K562 (cell line): ENCODE measurements around the gene OVOL2. TPM values are rescaled to one million over a fixed set of nuclear protein-coding genes. Genes with fewer than 3 reads are reported as not detected.

Source experiments
- ATAC-seq: fragments of 200-7000 bp; cut with Tn5 transposase; 3 replicates; pipeline ENCODE4 v1.9.1; 2020; ENCODE audit warnings: moderate library complexity
- BruUV-seq: library from RNA; stranded (reverse); fragments of 400-500 nt; replicated peaks from 2 replicates; lab custom pipeline; 2021; lab: Mats Ljungman, UMichigan
- CTCF ChIA-PET: fragments of 300-600 bp; formaldehyde crosslinking; extraction: SDS; loops from one replicate; lab custom pipeline; 2021; ENCODE audit warnings: low intra/inter-chr PET ratio; lab: Yijun Ruan, JAX
- POLR2A ChIA-PET: fragments of 300-600, 350-650 bp; sonication (Branson Sonifier 250); formaldehyde crosslinking; extraction: SDS; loops from one replicate; lab custom pipeline; 2021; ENCODE audit warnings: antibody characterized with exemption, inconsistent platforms; lab: Yijun Ruan, JAX
- DNase-seq, 4 experiments: peaks; one replicate each; pipeline versions ENCODE4 v3.0.0 to v3.0.0-alpha.2; 2011 to 2018; ENCODE audit warnings: low spot score in 3 of 4, mixed read lengths in 3 of 4; ENCODE audit errors: extremely low read depth in 1 of 4
- FAIRE-seq: peaks from 2 replicates; lab custom pipeline; 2011; peaks lifted over from hg19 to GRCh38; lab: Jason Lieb, UNC
- H2AFZ ChIP-seq: 2 replicates; pipeline ENCODE4 v1.6.0; 2011; ENCODE audit warnings: low read depth, low read length, control low read depth, inconsistent platforms
- H3K27ac ChIP-seq: fragments of 200-600 bp; 3 replicates; pipeline ENCODE4 v1.8.0; 2011; ENCODE audit warnings: low read depth, mild to moderate bottlenecking, control low read depth, inconsistent platforms, low read length, moderate library complexity, mixed read lengths; ENCODE audit errors: extremely low read depth
- H3K27me3 ChIP-seq, 2 experiments: fragments of 300-600 bp in 1 of 2; 2 replicates in 1 of 2; 3 replicates in 1 of 2; pipeline versions ENCODE4 v1.6.0 to v1.8.0; 2011; ENCODE audit warnings: inconsistent platforms in 2 of 2, low read length in 2 of 2, mild to moderate bottlenecking in 1 of 2, mixed read lengths in 1 of 2, moderate library complexity in 1 of 2; ENCODE audit not compliant: control insufficient read depth in 2 of 2, insufficient read depth in 2 of 2
- H3K36me3 ChIP-seq: fragments of 300-600 bp; 3 replicates; pipeline ENCODE4 v1.8.0; 2011; ENCODE audit warnings: mild to moderate bottlenecking, low read length, inconsistent platforms; ENCODE audit not compliant: control insufficient read depth, insufficient read depth
- H3K4me1 ChIP-seq, 2 experiments: fragments of 200-600 bp in 1 of 2; replicated peaks in 1 of 2; 2 replicates in 1 of 2; 3 replicates in 1 of 2; pipeline versions ENCODE4 v1.5.1 to v1.8.0; 2011; ENCODE audit warnings: inconsistent platforms in 2 of 2, low read length in 2 of 2, mild to moderate bottlenecking in 1 of 2, mixed read lengths in 1 of 2, moderate library complexity in 1 of 2; ENCODE audit not compliant: control insufficient read depth in 2 of 2, insufficient read depth in 2 of 2
- H3K4me2 ChIP-seq: 2 replicates; pipeline ENCODE4 v1.6.1; 2011; ENCODE audit warnings: low read length, control low read depth, inconsistent platforms, mixed read lengths; ENCODE audit not compliant: insufficient read depth
- H3K4me3 ChIP-seq: fragments of 200-600 bp; sonication (generic), shearing (Covaris generic); 2 replicates; pipeline ENCODE4 v1.5.1; 2016; ENCODE audit warnings: control low read depth, inconsistent platforms
- H3K79me2 ChIP-seq: fragments of 200-600 bp; 3 replicates; pipeline ENCODE4 v1.8.0; 2011; ENCODE audit warnings: low read length, inconsistent platforms; ENCODE audit not compliant: control insufficient read depth, insufficient read depth
- H3K9ac ChIP-seq, 2 experiments: 2 replicates each; pipeline versions ENCODE4 v1.6.0 to v1.6.1; 2011; ENCODE audit warnings: low read depth in 2 of 2, low read length in 2 of 2, control low read depth in 1 of 2, inconsistent platforms in 1 of 2, mild to moderate bottlenecking in 1 of 2, mixed read lengths in 1 of 2; ENCODE audit not compliant: insufficient read depth in 1 of 2
- H3K9me1 ChIP-seq: one replicate; pipeline ENCODE4 v1.6.0; 2011; ENCODE audit warnings: inconsistent platforms, mild to moderate bottlenecking, low read length, moderate library complexity; ENCODE audit not compliant: control insufficient read depth, insufficient read depth
- H3K9me3 ChIP-seq: replicated peaks from 2 replicates; pipeline ENCODE4 v1.5.1; 2011; ENCODE audit warnings: low read depth, low read length, inconsistent platforms; ENCODE audit not compliant: control insufficient read depth, insufficient read depth
- H4K20me1 ChIP-seq: replicated peaks from 2 replicates; pipeline ENCODE4 v1.6.1; 2011; ENCODE audit warnings: low read length, inconsistent platforms, mixed read lengths; ENCODE audit not compliant: control insufficient read depth, insufficient read depth
- CREB5 ChIP-seq: fragments of 250-450 bp; sonication (Bioruptor Pico); IDR thresholded peaks from 2 replicates; pipeline ENCODE4 v1.5.0; 2020; ENCODE audit warnings: mild to moderate bottlenecking
- ELK1 ChIP-seq: sonication (generic); formaldehyde crosslinking; IDR thresholded peaks from 2 replicates; pipeline ENCODE4 v1.8.1; 2022; ENCODE audit warnings: missing genetic modification reagents
- KLF16 ChIP-seq: IDR thresholded peaks from 2 replicates; pipeline ENCODE4 v1.6.1; 2016; ENCODE audit warnings: antibody characterized with exemption
- KLF6 ChIP-seq: fragments of 250-450 bp; sonication (Bioruptor Pico); IDR thresholded peaks from 2 replicates; pipeline ENCODE4 v1.4.0; 2020; ENCODE audit warnings: mild to moderate bottlenecking, moderate library complexity, borderline replicate concordance
- MCM7 ChIP-seq, 2 experiments: fragments of 450-650 bp; IDR thresholded peaks; 2 replicates each; pipeline ENCODE4 v1.6.1; 2016 to 2018
- PHB ChIP-seq: fragments of 250-450 bp; sonication (Bioruptor Pico); IDR thresholded peaks from 2 replicates; pipeline ENCODE4 v1.5.0; 2021
- PHF20 ChIP-seq: fragments of 450-650 bp; IDR thresholded peaks from 2 replicates; pipeline ENCODE4 v1.6.1; 2018; ENCODE audit not compliant: partially characterized antibody
- ZNF174 ChIP-seq: fragments of 250-450 bp; sonication (Bioruptor Pico); IDR thresholded peaks from 2 replicates; pipeline ENCODE4 v1.4.0; 2020; ENCODE audit warnings: mild to moderate bottlenecking
- ZNF384 ChIP-seq: IDR thresholded peaks from 2 replicates; pipeline ENCODE4 v1.6.1; 2012; ENCODE audit warnings: low read depth, low read length, improper control_type of control experiment
- ZNF699 ChIP-seq: fragments of 250-450 bp; sonication (Bioruptor Pico); IDR thresholded peaks from 2 replicates; pipeline ENCODE4 v1.8.0; 2021; ENCODE audit warnings: mild to moderate bottlenecking, moderate library complexity; ENCODE audit not compliant: insufficient replicate concordance
- WGBS: fragments of 100-300 bp; shearing (Covaris generic); methylation state at CpG from one replicate; pipeline ENCODE4 v1.1.6; 2016; ENCODE audit warnings: low coverage, mixed read lengths; ENCODE audit not compliant: insufficient coverage; ENCODE audit errors: missing lambda C conversion rate; 5-methylcytosine and 5-hydroxymethylcytosine counted together
- in situ Hi-C: fragments of 300-500 bp; cut with MboI; formaldehyde crosslinking; loops from 4 replicates; pipeline ENCODE4 v1.15.0; 2018; ENCODE audit warnings: inconsistent platforms, mixed read lengths
- intact Hi-C: fragments of 100-400 bp; cut with micrococcal nuclease; formaldehyde crosslinking; loops from 2 replicates; pipeline ENCODE4 v1.14.2; 2022
- polyA plus RNA-seq, 8 experiments: library from polyadenylated mRNA; depleted of rRNA in 4 of 8; stranded (reverse) in 5 of 8; unstranded in 3 of 8; fragments of >200 nt; fragmentation: Nextera tagmentation in 2 of 8; fragmentation: Illumina TruSeq in 1 of 8; extraction: Ambion mirVana in 2 of 8; extraction: Trizol in 1 of 8; gene quantifications; 2 replicates each; pipeline versions ENCODE4 v1.2.1 to v1.2.3, GENCODE V29; 2011 to 2014; ENCODE audit warnings: inconsistent platforms in 1 of 8, missing spikeins in 1 of 8
- total RNA-seq, 7 experiments: library from RNA; depleted of rRNA in 6 of 7; stranded (reverse); fragments of >200 nt in 6 of 7; fragmentation: Illumina TruSeq in 2 of 7; extraction: Trizol in 2 of 7; gene quantifications; 2 replicates each; pipeline versions ENCODE4 v1.2.1 to v1.2.3, GENCODE V29; 2011 to 2021; ENCODE audit warnings: low replicate concordance in 1 of 7
- TF ChIP-seq, protein P1 (sequence below): fragments of 250-450 bp; sonication (Bioruptor Pico); IDR thresholded peaks from 2 replicates; pipeline ENCODE4 v1.5.0; 2021; ENCODE audit warnings: mild to moderate bottlenecking, moderate library complexity
- TF ChIP-seq, protein P2 (sequence below): fragments of 450-650 bp; formaldehyde crosslinking; IDR thresholded peaks from 2 replicates; pipeline ENCODE4 v1.4.0; 2020; ENCODE audit warnings: mild to moderate bottlenecking, moderate library complexity
- TF ChIP-seq, protein P3 (sequence below): fragments of 250-450 bp; sonication (Bioruptor Pico); IDR thresholded peaks from 2 replicates; pipeline ENCODE4 v1.9.0; 2021; ENCODE audit warnings: mild to moderate bottlenecking

Gene OVOL2
- total and polyA plus RNA-seq, 9 of the 15 experiments (the other 6 are each of a cell fraction or from before 2014, with no cell fraction given), result not detected

DNA sequence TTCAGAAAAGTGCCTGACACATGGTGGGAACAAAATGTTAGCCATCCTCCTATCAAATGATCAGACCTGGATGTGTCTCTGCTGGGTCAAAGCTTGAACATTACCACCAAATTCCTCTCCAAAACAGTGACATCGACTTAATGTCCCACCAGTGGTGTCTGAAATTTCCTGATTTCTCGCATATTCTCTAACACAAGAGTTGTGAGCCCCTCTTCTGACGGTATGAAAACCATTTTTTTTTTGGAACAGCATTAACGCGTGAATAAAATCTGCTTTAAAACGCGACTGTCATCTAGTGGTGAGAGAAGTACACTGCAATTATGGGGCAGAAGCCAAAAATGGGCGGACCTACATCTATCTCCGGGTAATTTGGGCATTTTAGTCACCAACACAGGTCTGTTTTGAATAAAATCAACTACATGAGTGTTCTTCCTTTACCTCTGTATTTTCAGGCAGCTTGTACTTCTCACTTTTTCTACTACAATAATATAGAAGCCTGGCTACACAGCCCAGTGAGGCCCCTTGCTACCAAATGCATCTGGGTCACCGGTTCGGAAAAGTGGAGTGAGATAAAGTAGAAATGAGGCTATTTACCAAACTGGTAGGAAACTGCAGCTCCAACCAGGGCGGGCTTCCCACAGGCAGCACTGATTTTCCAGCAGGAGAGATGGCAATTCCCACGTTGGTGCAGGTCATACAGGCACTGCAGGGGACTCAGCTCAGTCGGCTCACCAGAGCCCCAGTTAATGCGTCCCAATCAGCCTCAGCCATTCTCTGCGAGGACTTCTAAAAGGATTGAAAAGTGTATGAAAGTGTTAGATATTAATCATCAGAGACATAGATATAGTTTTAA is 61.5 kb downstream of the OVOL2 start:
- peak overlapping the region; percentile 69 for H2AFZ ChIP-seq
- peak; percentile 83 for ATAC-seq
- peak; percentile 95 for FAIRE-seq
- TF ChIP-seq, protein P1, sequence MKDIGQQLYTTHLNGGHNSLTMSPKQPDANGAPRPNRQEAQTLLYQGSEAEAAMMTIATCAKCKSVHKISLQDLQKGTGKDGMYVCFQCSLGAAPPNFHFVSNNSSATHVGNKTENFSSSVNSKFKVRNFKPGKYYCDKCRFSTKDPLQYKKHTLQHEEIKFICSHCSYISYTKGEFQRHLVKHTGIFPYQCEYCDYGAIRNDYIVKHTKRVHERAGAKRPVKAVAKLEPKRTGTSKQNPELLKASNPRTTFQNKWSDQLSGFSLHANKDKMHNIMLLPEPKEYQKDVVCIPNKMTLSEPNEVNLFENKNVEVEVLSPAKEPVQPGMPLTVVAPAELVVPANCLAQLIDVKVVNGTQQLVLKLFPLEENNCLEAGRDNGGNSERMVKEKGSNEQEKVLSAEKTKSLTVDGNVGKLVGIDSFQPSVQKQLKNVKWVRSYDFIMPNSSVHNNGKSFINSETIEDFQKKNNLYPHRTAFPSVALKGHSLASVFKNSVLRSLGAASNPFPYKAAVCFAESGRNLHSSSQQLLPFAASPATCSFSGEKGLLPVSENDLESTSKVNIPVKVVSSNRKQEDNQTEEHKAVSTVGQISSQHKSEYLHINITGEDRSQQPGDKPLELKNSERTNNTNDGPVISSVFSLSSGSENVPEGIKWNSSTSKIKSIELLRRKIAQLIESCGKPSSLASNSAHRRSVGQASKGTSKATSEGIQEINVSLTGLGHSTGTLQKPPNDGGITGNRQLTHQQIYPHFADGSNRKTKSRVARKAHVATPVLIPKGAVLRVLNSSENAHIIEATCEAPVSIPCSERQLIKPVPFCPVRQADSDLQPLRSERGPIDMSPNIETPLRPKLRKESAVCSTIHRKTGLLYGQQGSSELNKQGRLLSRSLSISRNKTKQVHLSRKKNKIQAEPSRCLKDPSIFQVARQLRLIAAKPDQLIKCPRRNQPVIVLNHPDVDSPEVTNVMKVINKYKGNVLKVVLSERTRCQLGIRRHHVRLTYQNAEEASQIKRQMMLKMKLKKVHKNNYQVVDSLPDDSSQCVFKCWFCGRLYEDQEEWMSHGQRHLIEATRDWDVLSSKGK (CRISPR knock-in tag), result no peak
- TF ChIP-seq PHB (CRISPR knock-in tag) (no peak), ZNF384 (peak; percentile 80), PHF20 (no peak), MCM7 (IDR thresholded peaks at IDR 0.05) (no peak), KLF6 (CRISPR knock-in tag) (no peak), ZNF174 (CRISPR knock-in tag) (no peak), ELK1 (CRISPR knock-in tag) (no peak), CREB5 (CRISPR knock-in tag) (no peak), KLF16 (peak; percentile 68), ZNF699 (CRISPR knock-in tag) (no peak)
- TF ChIP-seq, protein P2, sequence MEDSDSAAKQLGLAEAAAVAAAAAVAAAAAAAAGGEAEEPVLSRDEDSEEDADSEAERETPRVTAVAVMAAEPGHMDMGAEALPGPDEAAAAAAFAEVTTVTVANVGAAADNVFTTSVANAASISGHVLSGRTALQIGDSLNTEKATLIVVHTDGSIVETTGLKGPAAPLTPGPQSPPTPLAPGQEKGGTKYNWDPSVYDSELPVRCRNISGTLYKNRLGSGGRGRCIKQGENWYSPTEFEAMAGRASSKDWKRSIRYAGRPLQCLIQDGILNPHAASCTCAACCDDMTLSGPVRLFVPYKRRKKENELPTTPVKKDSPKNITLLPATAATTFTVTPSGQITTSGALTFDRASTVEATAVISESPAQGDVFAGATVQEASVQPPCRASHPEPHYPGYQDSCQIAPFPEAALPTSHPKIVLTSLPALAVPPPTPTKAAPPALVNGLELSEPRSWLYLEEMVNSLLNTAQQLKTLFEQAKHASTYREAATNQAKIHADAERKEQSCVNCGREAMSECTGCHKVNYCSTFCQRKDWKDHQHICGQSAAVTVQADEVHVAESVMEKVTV, result peak; percentile 42; the same call in 1 of the 2 replicates
- TF ChIP-seq, protein P3, sequence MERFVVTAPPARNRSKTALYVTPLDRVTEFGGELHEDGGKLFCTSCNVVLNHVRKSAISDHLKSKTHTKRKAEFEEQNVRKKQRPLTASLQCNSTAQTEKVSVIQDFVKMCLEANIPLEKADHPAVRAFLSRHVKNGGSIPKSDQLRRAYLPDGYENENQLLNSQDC (CRISPR knock-in tag), result no peak

More for the DNA sequence above, 61.5 kb downstream of the OVOL2 start:
- BruUV-seq, result no TSS peak
- no peaks in the 10 kb centered on the region; a peak in 1 of 5 replicates for H3K4me1 ChIP-seq
- peaks cover 6 to 7% of the 10 kb centered on the region in 2 experiments; a peak in 3 of 5 replicates for H3K27me3 ChIP-seq
- H4K20me1 ChIP-seq, result no peaks in the 10 kb centered on the region
- no peak overlapping the region for H3K4me3 ChIP-seq
- H3K79me2 ChIP-seq, result no peaks in the 10 kb centered on the region
- WGBS, result 14% methylated on average over 16 of the region's 16 CpGs
- no peaks in the 10 kb centered on the region for H3K36me3 ChIP-seq
- DNase-seq, result peak; percentile 52 to 55 (median 52)
- intact Hi-C loops (loop anchor here (5.0 to 10.0 kb wide), 5 partner anchors 101 to 491 kb away; partner anchors contain the start of genes BFSP1 and RRBP1), in situ Hi-C loops (no loop called here)
- no peak overlapping the region for H3K4me2 ChIP-seq
- CTCF ChIA-PET, result interaction anchor here (0.7 to 1.3 kb wide), 4 partner anchors 256 to 491 kb away, joined by 3 to 4 read pairs (median 3); no protein-coding TSS in a partner anchor
- H3K27ac ChIP-seq, result no peak overlapping the region
- no peaks in the 10 kb centered on the region for H3K9me1 ChIP-seq
- 0 out of 4 replicates have a peak overlapping the region, but pooled peaks of 1 of the 2 experiments have one; percentile 23 for H3K9ac ChIP-seq
- no peaks in the 10 kb centered on the region for H3K9me3 ChIP-seq
- POLR2A ChIA-PET, result interaction anchor here (0.6 kb wide), 1 partner anchor 72 kb away, joined by 5 read pairs; no protein-coding TSS in a partner anchor
